DND-41 (cell line): ENCODE measurements around the gene CFAP20DC.

Experiments
- ATAC-seq: fragments of 200-7000 bp; cut with Tn5 transposase; 3 replicates; pipeline ENCODE4 v1.9.1; 2021; ENCODE audit warnings: low read depth; ENCODE audit not compliant: insufficient read depth
- DNase-seq: peaks from one replicate; pipeline ENCODE4 v3.0.0-alpha.2; 2020
- H2AFZ ChIP-seq: 2 replicates; pipeline ENCODE4 v1.6.0; 2012; ENCODE audit warnings: low read depth, low read length
- H3K27ac ChIP-seq: 2 replicates; pipeline ENCODE4 v1.5.1; 2012; ENCODE audit warnings: low read length, inconsistent platforms
- H3K27me3 ChIP-seq: fragments of 200-600 bp; sonication (generic); 2 replicates; pipeline ENCODE4 v1.6.0; 2012; ENCODE audit warnings: low read length, mild to moderate bottlenecking, inconsistent platforms; ENCODE audit not compliant: insufficient read depth, poor library complexity
- H3K36me3 ChIP-seq: 2 replicates; pipeline ENCODE4 v1.5.1; 2012; ENCODE audit warnings: low read length, inconsistent platforms; ENCODE audit not compliant: insufficient read depth
- H3K4me1 ChIP-seq: 2 replicates; pipeline ENCODE4 v1.5.1; 2012; ENCODE audit warnings: mild to moderate bottlenecking, low read length; ENCODE audit not compliant: insufficient read depth
- H3K4me2 ChIP-seq: 2 replicates; pipeline ENCODE4 v1.6.0; 2012; ENCODE audit warnings: mild to moderate bottlenecking, moderate library complexity, low read length, inconsistent platforms; ENCODE audit not compliant: insufficient read depth
- H3K4me3 ChIP-seq, 2 experiments: fragments of 200-600 bp in 1 of 2; shearing (Covaris generic) in 1 of 2; 2 replicates each; pipeline ENCODE4 v1.5.1; 2012 to 2016; ENCODE audit warnings: inconsistent platforms in 2 of 2, low read length in 2 of 2, mild to moderate bottlenecking in 2 of 2, low read depth in 1 of 2, moderate library complexity in 1 of 2
- H3K79me2 ChIP-seq: 2 replicates; pipeline ENCODE4 v1.6.0; 2012; ENCODE audit warnings: low read length, inconsistent platforms; ENCODE audit not compliant: insufficient read depth
- H3K9ac ChIP-seq: 2 replicates; pipeline ENCODE4 v1.6.0; 2012; ENCODE audit warnings: low read depth, mild to moderate bottlenecking, inconsistent platforms, low read length, moderate library complexity
- H3K9me3 ChIP-seq: 2 replicates; pipeline ENCODE4 v1.5.1; 2012; ENCODE audit warnings: low read length, moderate library complexity, mild to moderate bottlenecking, inconsistent platforms; ENCODE audit not compliant: insufficient read depth, severe bottlenecking
- H4K20me1 ChIP-seq: 2 replicates; pipeline ENCODE4 v1.6.0; 2012; ENCODE audit warnings: low read length; ENCODE audit not compliant: insufficient read depth
- CTCF ChIP-seq: IDR thresholded peaks from 2 replicates; pipeline ENCODE4 v1.5.1; 2012; ENCODE audit warnings: borderline replicate concordance, low read length, moderate library complexity, mild to moderate bottlenecking; ENCODE audit not compliant: poor library complexity, severe bottlenecking; ENCODE audit errors: extremely low read depth
- EZH2 ChIP-seq: IDR thresholded peaks from 3 replicates; pipeline ENCODE4 v1.6.1; 2012; ENCODE audit warnings: borderline replicate concordance, low read depth, mild to moderate bottlenecking, moderate library complexity, low read length, inconsistent platforms; ENCODE audit not compliant: severe bottlenecking

CFAP20DC gene

GRCh38 chr3:58888087-58888486 is 161.7 kb downstream of the CFAP20DC start:
- H3K4me1 ChIP-seq = no peaks in the 10 kb centered on the region
- no peaks in the 10 kb centered on the region for H3K36me3 ChIP-seq
- no peaks in the 10 kb centered on the region for H3K27me3 ChIP-seq
- H3K27ac ChIP-seq = no peak overlapping the region
- H4K20me1 ChIP-seq = no peaks in the 10 kb centered on the region
- DNase-seq = no peak
- no peaks in the 10 kb centered on the region for H3K79me2 ChIP-seq
- TF ChIP-seq EZH2 (no peak), CTCF (no peak)
- no peak overlapping the region for H3K4me2 ChIP-seq
- H3K9ac ChIP-seq = no peak overlapping the region
- no peak overlapping the region for H2AFZ ChIP-seq
- H3K9me3 ChIP-seq = no peaks in the 10 kb centered on the region
- no peak for ATAC-seq
- no peak overlapping the region for H3K4me3 ChIP-seq

GRCh38 chr3:58884453-58884852 is 165.4 kb downstream of the CFAP20DC start:
- Histone ChIP-seq H2AFZ (no peak overlapping the region), H3K9ac (no peak overlapping the region), H3K27ac (no peak overlapping the region), H3K79me2 (no peaks in the 10 kb centered on the region), H3K36me3 (no peaks in the 10 kb centered on the region), H3K4me3 (no peak overlapping the region), H3K4me1 (no peaks in the 10 kb centered on the region), H3K27me3 (peaks cover 3% of the 10 kb centered on the region), H3K4me2 (no peak overlapping the region), H3K9me3 (no peaks in the 10 kb centered on the region), H4K20me1 (no peaks in the 10 kb centered on the region)
- no peak for TF ChIP-seq EZH2
- TF ChIP-seq CTCF = no peak
- no peak for DNase-seq
- ATAC-seq = no peak

GRCh38 chr3:58880182-58880581 is 169.6 kb downstream of the CFAP20DC start:
- no peak overlapping the region for H3K27ac ChIP-seq
- no peak for DNase-seq
- no peak overlapping the region for H3K9ac ChIP-seq
- TF ChIP-seq CTCF (no peak), EZH2 (no peak)
- H3K4me2 ChIP-seq = no peak overlapping the region
- no peaks in the 10 kb centered on the region for H4K20me1 ChIP-seq
- H3K4me1 ChIP-seq = no peaks in the 10 kb centered on the region
- H3K9me3 ChIP-seq = no peaks in the 10 kb centered on the region
- no peaks in the 10 kb centered on the region for H3K36me3 ChIP-seq
- no peaks in the 10 kb centered on the region for H3K79me2 ChIP-seq
- ATAC-seq = no peak
- H3K4me3 ChIP-seq = no peak overlapping the region
- no peak overlapping the region for H2AFZ ChIP-seq
- H3K27me3 ChIP-seq = peaks cover 11% of the 10 kb centered on the region

GRCh38 chr3:58874795-58875194 is 175.0 kb downstream of the CFAP20DC start:
- no peaks in the 10 kb centered on the region for H4K20me1 ChIP-seq
- H2AFZ ChIP-seq = no peak overlapping the region
- H3K9me3 ChIP-seq = no peaks in the 10 kb centered on the region
- no peaks in the 10 kb centered on the region for H3K36me3 ChIP-seq
- H3K9ac ChIP-seq = no peak overlapping the region
- no peak for ATAC-seq
- H3K4me1 ChIP-seq = no peaks in the 10 kb centered on the region
- DNase-seq = no peak
- no peak for TF ChIP-seq EZH2
- TF ChIP-seq CTCF = no peak
- H3K4me3 ChIP-seq = no peak overlapping the region
- peaks cover 11% of the 10 kb centered on the region for H3K27me3 ChIP-seq
- no peak overlapping the region for H3K27ac ChIP-seq
- H3K79me2 ChIP-seq = no peaks in the 10 kb centered on the region
- no peak overlapping the region for H3K4me2 ChIP-seq
